Caco-2 (cell line): ENCODE data around the gene MAGI1. TPM values are rescaled to one million over a fixed set of nuclear protein-coding genes. Genes with fewer than 3 reads are reported as not detected.

Experiments used
- BruUV-seq: library from RNA; stranded (reverse); fragments of 400-500 nt; replicated peaks from 2 replicates; lab custom pipeline; 2021; lab: Mats Ljungman, UMichigan
- CTCF ChIA-PET: fragments of 300-600 bp; sonication (Branson Sonifier 250); formaldehyde crosslinking; loops from one replicate; lab custom pipeline; 2022; ENCODE audit warnings: antibody characterized with exemption; lab: Charles Lee
- POLR2A ChIA-PET: fragments of 300-600 bp; sonication (Branson Sonifier 250); formaldehyde crosslinking; loops from one replicate; lab custom pipeline; 2022; ENCODE audit warnings: antibody characterized with exemption; lab: Charles Lee
- DNase-seq, 2 experiments: peaks; one replicate each; pipeline versions ENCODE4 v3.0.0 to v3.0.0-alpha.2; 2020 to 2022
- H3K27me3 ChIP-seq: replicated peaks from 2 replicates; pipeline ENCODE4 v1.6.0; 2011; ENCODE audit warnings: low read length; ENCODE audit not compliant: control insufficient read depth, insufficient read depth
- H3K36me3 ChIP-seq: 2 replicates; pipeline ENCODE4 v1.5.1; 2011; ENCODE audit warnings: low read length; ENCODE audit not compliant: control insufficient read depth, insufficient read depth
- H3K4me1 ChIP-seq: fragments of 250-450 bp; sonication (Bioruptor Pico); 2 replicates; pipeline ENCODE4 v1.5.1; 2020; ENCODE audit warnings: mild to moderate bottlenecking
- H3K4me3 ChIP-seq: 2 replicates; pipeline ENCODE4 v1.5.1; 2011; ENCODE audit warnings: low read depth, mild to moderate bottlenecking, control low read depth, low read length
- H3K9me3 ChIP-seq: fragments of 250-450 bp; sonication (Bioruptor Pico); 2 replicates; pipeline ENCODE4 v1.5.1; 2020; ENCODE audit warnings: mild to moderate bottlenecking, moderate library complexity
- H3K27ac Mint-ChIP-seq: one replicate; pipeline ENCODE4 v1.8.0; 2022; ENCODE audit warnings: mixed read lengths; ENCODE audit not compliant: unreplicated experiment
- H3K27me3 Mint-ChIP-seq: one replicate; pipeline ENCODE4 v1.8.0; 2022; ENCODE audit warnings: mixed read lengths; ENCODE audit not compliant: insufficient read depth, unreplicated experiment
- H3K36me3 Mint-ChIP-seq: one replicate; pipeline ENCODE4 v1.8.0; 2022; ENCODE audit warnings: mild to moderate bottlenecking, mixed read lengths; ENCODE audit not compliant: insufficient read depth, unreplicated experiment
- H3K4me1 Mint-ChIP-seq: one replicate; pipeline ENCODE4 v1.8.0; 2022; ENCODE audit warnings: low read depth, mixed read lengths; ENCODE audit not compliant: unreplicated experiment
- H3K4me3 Mint-ChIP-seq: one replicate; pipeline ENCODE4 v1.8.0; 2022; ENCODE audit warnings: mild to moderate bottlenecking, moderate library complexity, mixed read lengths; ENCODE audit not compliant: unreplicated experiment
- H3K9me3 Mint-ChIP-seq: one replicate; pipeline ENCODE4 v1.8.0; 2022; ENCODE audit warnings: mixed read lengths; ENCODE audit not compliant: unreplicated experiment
- intact Hi-C: fragments of 100-400 bp; cut with micrococcal nuclease; formaldehyde crosslinking; loops from one replicate; pipeline ENCODE4 v1.10.0; 2022; ENCODE audit not compliant: unreplicated experiment
- total RNA-seq: library from RNA; stranded (reverse); gene quantifications from 2 replicates; pipeline ENCODE4 v1.2.3, GENCODE V29; 2022
- TF ChIP-seq, protein P1 (sequence below), 2 experiments: fragments of 200-600 bp in 1 of 2; IDR thresholded peaks; 1 replicate in 1 of 2; 2 replicates in 1 of 2; pipeline versions ENCODE4 v1.5.1 to v1.8.0; 2011 to 2022; ENCODE audit warnings: antibody characterized with exemption in 1 of 2, control low read depth in 1 of 2, inconsistent platforms in 1 of 2, low read depth in 1 of 2, low read length in 1 of 2, mild to moderate bottlenecking in 1 of 2, moderate library complexity in 1 of 2; ENCODE audit not compliant: insufficient read depth in 1 of 2, severe bottlenecking in 1 of 2, unreplicated experiment in 1 of 2

Gene MAGI1
- total RNA-seq, 1 experiment from 2014 or later, result 64.9 TPM

- TF ChIP-seq, protein P1, sequence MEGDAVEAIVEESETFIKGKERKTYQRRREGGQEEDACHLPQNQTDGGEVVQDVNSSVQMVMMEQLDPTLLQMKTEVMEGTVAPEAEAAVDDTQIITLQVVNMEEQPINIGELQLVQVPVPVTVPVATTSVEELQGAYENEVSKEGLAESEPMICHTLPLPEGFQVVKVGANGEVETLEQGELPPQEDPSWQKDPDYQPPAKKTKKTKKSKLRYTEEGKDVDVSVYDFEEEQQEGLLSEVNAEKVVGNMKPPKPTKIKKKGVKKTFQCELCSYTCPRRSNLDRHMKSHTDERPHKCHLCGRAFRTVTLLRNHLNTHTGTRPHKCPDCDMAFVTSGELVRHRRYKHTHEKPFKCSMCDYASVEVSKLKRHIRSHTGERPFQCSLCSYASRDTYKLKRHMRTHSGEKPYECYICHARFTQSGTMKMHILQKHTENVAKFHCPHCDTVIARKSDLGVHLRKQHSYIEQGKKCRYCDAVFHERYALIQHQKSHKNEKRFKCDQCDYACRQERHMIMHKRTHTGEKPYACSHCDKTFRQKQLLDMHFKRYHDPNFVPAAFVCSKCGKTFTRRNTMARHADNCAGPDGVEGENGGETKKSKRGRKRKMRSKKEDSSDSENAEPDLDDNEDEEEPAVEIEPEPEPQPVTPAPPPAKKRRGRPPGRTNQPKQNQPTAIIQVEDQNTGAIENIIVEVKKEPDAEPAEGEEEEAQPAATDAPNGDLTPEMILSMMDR (IDR thresholded peaks at IDR 0.05; ENCODE audit: insufficient read depth in 1 of 2, low read depth in 1 of 2, low read length in 1 of 2, severe bottlenecking in 1 of 2, unreplicated experiment in 1 of 2), result no peak
- peaks cover 5% of the 10 kb centered on the region for H3K36me3 Mint-ChIP-seq
- no peaks in the 10 kb centered on the region for H3K9me3 ChIP-seq
- no TSS peak for BruUV-seq
- no peaks in the 10 kb centered on the region for H3K4me1 Mint-ChIP-seq
- ChIA-PET POLR2A (no interaction called here), CTCF (no interaction called here)
- intact Hi-C loops, result no loop called here
- H3K4me3 Mint-ChIP-seq, result no peak overlapping the region
- H3K27me3 Mint-ChIP-seq, result no peaks in the 10 kb centered on the region
- no peaks in the 10 kb centered on the region for H3K4me1 ChIP-seq
- no peaks in the 10 kb centered on the region for H3K27me3 ChIP-seq
- no peak overlapping the region for H3K27ac Mint-ChIP-seq
- H3K4me3 ChIP-seq, result no peak overlapping the region
- H3K36me3 ChIP-seq, result no peaks in the 10 kb centered on the region
- DNase-seq, result no peak
- H3K9me3 Mint-ChIP-seq, result no peaks in the 10 kb centered on the region
These were observed 383.7 kb downstream of the MAGI1 start for GRCh38 chr3:65655061-65655460.

GRCh38 chr3:65653731-65654130 is 385.0 kb downstream of the MAGI1 start:
- TF ChIP-seq, protein P1 (IDR thresholded peaks at IDR 0.05; ENCODE audit: insufficient read depth in 1 of 2, low read depth in 1 of 2, low read length in 1 of 2, severe bottlenecking in 1 of 2, unreplicated experiment in 1 of 2), result no peak
- H3K27me3 Mint-ChIP-seq, result no peaks in the 10 kb centered on the region
- Histone ChIP-seq H3K36me3 (no peaks in the 10 kb centered on the region), H3K9me3 (no peaks in the 10 kb centered on the region), H3K27me3 (no peaks in the 10 kb centered on the region), H3K4me3 (no peak overlapping the region), H3K4me1 (no peaks in the 10 kb centered on the region)
- no peak overlapping the region for H3K4me3 Mint-ChIP-seq
- ChIA-PET CTCF (no interaction called here), POLR2A (no interaction called here)
- no TSS peak for BruUV-seq
- no peak for DNase-seq
- H3K36me3 Mint-ChIP-seq, result peaks cover 5% of the 10 kb centered on the region
- no peaks in the 10 kb centered on the region for H3K9me3 Mint-ChIP-seq
- intact Hi-C loops, result no loop called here
- no peaks in the 10 kb centered on the region for H3K4me1 Mint-ChIP-seq
- no peak overlapping the region for H3K27ac Mint-ChIP-seq

DNA sequence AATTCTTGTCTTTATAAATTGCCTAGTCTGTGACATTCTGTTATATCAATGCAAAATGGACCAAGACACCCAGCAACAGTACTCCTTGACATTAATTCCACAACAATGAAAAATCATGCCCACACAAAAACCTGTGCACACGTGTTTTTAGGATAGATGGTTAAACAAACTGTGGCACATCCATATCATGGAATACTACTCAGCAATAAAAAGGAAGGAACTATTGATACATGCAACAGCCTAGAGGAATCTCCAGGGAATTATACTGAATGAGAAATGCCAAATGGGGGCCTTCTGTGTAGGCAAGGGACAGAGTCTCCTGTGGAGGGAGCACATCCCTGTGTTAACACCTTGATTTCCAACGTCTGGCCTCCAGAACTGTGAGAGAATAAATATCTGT is 388.5 kb downstream of the MAGI1 start:
- no TSS peak for BruUV-seq
- Mint-ChIP-seq H3K4me3 (no peak overlapping the region), H3K27ac (no peak overlapping the region), H3K4me1 (no peaks in the 10 kb centered on the region), H3K36me3 (peaks cover 5% of the 10 kb centered on the region), H3K9me3 (peaks cover 15% of the 10 kb centered on the region), H3K27me3 (no peaks in the 10 kb centered on the region)
- Histone ChIP-seq H3K27me3 (no peaks in the 10 kb centered on the region), H3K4me1 (no peaks in the 10 kb centered on the region), H3K36me3 (no peaks in the 10 kb centered on the region), H3K9me3 (peaks cover 6% of the 10 kb centered on the region), H3K4me3 (no peak overlapping the region)
- ChIA-PET POLR2A (no interaction called here), CTCF (no interaction called here)
- TF ChIP-seq, protein P1 (IDR thresholded peaks at IDR 0.05; ENCODE audit: insufficient read depth in 1 of 2, low read depth in 1 of 2, low read length in 1 of 2, severe bottlenecking in 1 of 2, unreplicated experiment in 1 of 2), result no peak
- intact Hi-C loops, result no loop called here
- no peak for DNase-seq
